KOPT-K1 (cell line): ENCODE measurements around the gene NPIPB9.
A peak's percentile ranks its signal among the peaks of the same experiment; 100 is the strongest.
"Not testable (repeated sequence)": the region's sequence is repeated elsewhere in the genome, so short reads cannot be mapped to it uniquely, and the experiment has no call there.

Experiments used
- H3K27ac ChIP-seq: fragments of 200-600 bp; sonication (generic); 2 replicates; pipeline ENCODE4 v1.5.1; 2016; ENCODE audit warnings: antibody characterized with exemption, mild to moderate bottlenecking, low read depth, low read length; ENCODE audit not compliant: poor library complexity, severe bottlenecking
- H3K36me3 ChIP-seq: fragments of 200-600 bp; sonication (generic); 2 replicates; pipeline ENCODE4 v1.5.1; 2017; ENCODE audit warnings: antibody characterized with exemption, mild to moderate bottlenecking, low read length, moderate library complexity; ENCODE audit not compliant: insufficient read depth
- H3K9me3 ChIP-seq: fragments of 200-600 bp; sonication (generic); 2 replicates; pipeline ENCODE4 v1.5.1; 2017; ENCODE audit warnings: antibody characterized with exemption, low read length, mild to moderate bottlenecking; ENCODE audit not compliant: insufficient read depth, poor library complexity, severe bottlenecking

The NPIPB9 gene

DNA sequence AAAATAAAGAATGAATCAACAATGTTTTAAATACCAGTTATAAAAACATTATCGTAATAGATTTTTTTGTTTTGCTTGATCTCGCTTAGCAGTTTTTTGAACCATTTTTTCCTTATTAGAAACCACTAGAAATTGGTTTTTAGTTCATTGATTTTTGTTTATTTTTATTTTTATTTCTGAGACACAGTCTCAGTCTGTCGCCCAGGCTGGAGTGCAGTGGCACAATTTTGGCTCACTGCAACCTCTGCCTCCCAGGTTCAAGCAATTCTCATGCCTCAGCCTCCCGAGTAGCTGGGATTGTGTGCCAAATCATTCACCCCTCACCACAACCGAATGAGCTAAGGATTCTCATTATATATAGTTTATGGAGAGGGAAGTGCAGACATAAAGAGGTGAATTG lies at the start of gene NPIPB9:
Gene NPIPB9, plus strand, starts transcription at position 301 of the 400 bp plus-strand sequence.
- not testable (repeated sequence) for H3K36me3 ChIP-seq, H3K27ac ChIP-seq, H3K9me3 ChIP-seq

DNA sequence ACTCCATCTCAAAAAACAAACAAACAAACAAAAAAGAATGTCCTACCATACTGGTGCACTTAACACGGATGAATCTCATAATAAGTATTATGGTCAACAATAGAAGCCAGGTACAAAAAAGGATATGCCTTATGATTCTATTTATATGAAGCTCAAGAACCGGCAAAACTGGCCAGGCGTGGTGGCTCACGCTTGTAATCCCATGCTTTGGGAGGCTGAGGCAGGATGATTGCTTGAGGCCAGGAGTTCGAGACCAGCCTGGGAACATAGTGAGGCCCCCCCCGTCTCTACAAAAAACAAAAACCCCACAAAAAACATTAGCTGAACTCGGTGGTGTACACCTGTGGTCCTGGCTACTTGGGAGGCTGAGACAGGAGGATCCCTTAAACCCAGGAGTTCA lies 47.3 kb upstream of the NPIPB9 start:
- not testable (repeated sequence) for H3K36me3 ChIP-seq, H3K9me3 ChIP-seq, H3K27ac ChIP-seq

DNA sequence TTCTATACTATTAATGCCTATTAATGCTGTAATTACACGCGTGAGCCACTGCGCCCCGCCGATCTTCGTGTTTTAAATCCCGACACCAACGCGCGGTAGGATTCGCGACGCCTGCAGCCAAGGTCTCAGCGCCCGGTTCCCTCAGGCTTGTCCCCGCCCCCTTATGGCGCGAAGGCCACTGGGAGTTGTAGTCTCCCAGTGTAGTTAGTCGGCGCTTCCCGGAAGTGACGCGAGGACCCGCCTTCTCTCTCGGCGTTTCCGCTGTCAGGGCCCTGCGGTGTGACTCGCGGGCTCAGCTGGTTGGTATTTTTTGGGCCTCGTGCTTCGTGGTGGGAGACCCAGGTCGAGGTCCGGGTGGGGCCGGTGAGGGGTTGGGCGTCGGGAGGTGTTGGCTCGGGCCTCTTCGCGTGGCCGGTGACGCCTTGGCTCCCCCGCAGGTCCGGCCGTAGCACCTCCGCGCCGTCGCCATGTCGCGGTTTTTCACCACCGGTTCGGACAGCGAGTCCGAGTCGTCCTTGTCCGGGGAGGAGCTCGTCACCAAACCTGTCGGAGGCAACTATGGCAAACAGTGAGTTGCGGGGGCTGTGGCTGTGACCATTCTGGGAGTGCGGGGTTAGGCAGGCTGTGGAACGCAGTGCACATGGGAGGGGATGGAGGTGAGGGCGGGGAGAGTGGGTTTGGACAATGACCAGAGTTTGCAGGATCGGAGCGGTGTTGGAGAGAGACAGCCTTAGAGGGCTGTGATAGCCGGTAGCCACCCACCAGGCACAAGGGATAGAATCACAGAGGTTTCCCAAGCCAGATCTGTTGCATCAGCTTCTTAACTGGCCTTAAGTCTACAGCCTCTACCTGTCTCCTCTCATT lies 40.1 kb upstream of the NPIPB9 start, which contains the start of gene EIF3C:
Gene EIF3C, plus strand, starts transcription at position 245 of the 864 bp plus-strand sequence. Its CDS starts 223 bp downstream, at position 468.
- not testable (repeated sequence) for H3K36me3 ChIP-seq, H3K27ac ChIP-seq, H3K9me3 ChIP-seq

DNA sequence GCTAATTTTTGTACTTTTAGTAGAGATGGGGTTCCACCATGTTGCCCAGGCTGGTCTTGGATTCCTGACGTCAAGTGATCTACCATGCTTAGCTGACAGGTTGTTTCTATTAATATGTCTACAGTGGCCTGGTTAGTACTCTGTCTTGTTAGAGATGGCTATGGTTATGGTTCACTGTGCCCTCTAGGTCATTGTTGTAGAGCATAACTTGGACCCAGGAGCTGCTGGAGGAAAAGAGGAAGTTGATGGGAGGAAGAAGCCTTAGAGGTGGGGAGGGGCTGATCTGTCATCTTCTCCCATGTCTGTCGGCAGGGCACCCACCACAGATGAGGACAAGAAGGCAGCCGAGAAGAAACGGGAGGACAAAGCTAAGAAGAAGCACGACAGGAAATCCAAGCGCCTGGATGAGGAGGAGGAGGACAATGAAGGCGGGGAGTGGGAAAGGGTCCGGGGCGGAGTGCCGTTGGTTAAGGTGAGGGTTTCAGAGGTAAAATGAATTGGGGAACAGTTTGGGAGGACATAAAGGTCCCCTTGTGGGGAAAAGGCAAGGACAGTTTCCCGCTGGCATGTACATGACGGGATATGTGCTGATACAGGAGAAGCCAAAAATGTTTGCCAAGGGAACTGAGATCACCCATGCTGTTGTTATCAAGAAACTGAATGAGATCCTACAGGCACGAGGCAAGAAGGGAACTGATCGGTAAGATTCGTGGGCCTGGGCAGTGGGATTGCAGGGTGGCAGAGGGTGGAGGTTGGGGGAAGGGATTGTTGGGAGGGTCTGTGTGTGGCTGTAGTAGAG lies 28.5 kb upstream of the NPIPB9 start:
- not testable (repeated sequence) for H3K36me3 ChIP-seq, H3K27ac ChIP-seq, H3K9me3 ChIP-seq

DNA sequence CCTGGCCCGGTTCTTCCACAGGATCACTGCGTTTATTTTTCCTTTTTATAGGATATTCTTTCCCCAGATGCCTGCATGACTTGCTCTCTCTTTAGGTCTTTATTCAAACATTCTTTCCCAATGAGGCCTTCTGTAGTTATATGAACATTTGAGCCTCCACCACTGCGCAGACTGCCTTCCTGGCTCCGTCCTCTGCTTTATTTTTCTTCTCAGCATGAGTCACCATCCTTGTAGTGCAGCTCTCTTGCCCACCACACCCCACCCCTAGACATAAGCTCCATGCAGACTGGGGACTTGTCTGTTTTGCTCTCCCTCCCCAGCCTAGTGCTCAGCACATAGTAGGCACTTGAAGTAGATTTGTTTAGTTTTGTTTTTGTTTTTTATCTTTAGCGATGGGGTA lies 20.3 kb upstream of the NPIPB9 start:
- H3K36me3 ChIP-seq, H3K9me3 ChIP-seq, H3K27ac ChIP-seq: not testable (repeated sequence)

DNA sequence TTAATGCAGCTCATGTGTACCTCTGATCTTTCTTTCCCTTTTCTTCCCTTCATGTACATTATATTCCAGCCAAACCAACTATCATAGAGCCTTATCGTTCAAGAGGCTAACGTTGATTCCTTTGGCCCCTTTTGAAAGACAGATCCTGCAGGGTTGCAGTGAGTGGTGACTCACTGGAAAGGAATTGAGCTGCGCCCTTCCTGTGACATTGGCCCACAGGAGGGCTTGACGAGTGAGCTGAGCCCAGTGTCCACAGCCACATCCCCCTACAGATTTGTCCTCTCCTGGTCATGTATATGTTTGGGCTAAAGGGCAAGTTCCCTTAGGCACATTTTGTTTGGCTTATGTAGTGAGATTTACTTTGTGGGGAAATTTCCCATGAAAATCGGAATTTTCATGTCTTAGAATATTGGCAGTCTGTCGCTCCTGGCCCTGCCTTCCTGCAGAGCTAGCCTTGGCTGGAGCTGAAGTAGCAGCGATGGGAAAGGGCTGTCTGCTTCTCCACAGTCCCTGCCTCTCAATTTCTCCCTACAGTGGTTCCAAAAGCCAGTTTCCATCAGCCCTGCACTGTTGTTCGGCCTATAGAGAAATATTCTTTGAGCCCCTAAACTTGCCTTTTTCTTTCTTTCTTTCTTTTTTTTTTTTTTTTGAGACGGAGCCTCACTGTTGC lies 19.0 kb upstream of the NPIPB9 start:
- H3K36me3 ChIP-seq, H3K27ac ChIP-seq, H3K9me3 ChIP-seq: not testable (repeated sequence)

DNA sequence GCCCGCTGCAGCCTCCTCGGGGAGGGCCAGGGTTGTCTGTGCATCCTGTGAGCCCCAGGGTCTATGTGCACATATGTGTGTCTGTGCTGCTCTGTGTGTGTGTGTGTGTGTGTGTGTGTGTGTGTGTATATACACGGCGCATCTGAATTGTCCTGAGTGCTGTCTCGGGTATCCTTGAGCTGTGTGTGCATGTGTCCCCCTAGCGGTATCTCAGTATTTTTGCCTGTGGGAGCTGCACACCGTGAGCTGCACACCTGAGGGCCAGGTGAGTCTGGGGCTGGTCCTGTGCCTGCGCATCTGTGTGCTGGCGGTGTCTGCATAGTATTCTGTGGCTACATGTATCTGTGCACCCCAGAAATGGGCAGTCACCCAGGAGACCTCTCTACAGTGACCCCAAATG lies 11.8 kb upstream of the NPIPB9 start:
- H3K27ac ChIP-seq, H3K9me3 ChIP-seq: not testable (repeated sequence)

DNA sequence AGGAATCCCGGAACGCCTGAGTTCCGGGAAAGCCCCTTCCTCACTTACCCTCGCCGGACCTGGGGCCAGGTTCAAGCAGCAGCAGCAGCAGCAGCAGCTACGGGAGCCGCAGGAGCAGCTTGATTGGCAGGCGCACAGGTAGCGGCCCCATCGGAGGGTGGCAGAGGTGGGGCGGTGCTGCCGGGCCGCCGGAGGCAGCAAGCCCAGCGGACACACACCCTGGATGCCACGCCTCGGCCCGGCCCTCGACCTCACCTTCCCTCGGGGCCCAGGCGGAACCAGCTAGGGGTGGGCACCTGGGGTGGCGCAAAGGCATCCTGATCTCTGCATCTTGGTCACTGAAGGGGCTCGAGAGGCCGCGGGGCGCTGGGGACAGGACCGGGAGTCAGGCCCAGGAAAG lies 11.0 kb upstream of the NPIPB9 start:
- not testable (repeated sequence) for H3K36me3 ChIP-seq, H3K9me3 ChIP-seq, H3K27ac ChIP-seq

More for the DNA sequence above, 11.8 kb upstream of the NPIPB9 start:
- not testable (repeated sequence) for H3K36me3 ChIP-seq

DNA sequence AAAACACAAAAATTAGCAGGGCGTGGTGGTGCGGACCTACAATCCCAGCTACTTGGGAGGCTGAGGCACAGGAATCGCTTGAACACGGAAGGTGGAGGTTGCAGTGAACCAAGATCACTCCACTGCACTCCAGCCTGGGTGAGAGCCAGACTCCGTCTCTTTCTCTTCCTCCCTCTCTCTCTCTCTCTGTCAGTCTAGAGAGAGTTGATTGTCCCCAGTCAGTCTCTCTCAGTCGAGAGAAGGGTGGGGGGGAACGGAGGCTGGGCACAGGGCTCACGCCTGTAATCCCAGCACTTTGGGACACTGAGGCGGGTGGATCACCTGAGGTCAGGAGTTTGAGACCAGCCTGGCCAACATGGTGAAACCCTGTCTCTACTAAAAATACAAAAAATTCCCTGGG lies 10.3 kb upstream of the NPIPB9 start:
- not testable (repeated sequence) for H3K9me3 ChIP-seq, H3K27ac ChIP-seq, H3K36me3 ChIP-seq

DNA sequence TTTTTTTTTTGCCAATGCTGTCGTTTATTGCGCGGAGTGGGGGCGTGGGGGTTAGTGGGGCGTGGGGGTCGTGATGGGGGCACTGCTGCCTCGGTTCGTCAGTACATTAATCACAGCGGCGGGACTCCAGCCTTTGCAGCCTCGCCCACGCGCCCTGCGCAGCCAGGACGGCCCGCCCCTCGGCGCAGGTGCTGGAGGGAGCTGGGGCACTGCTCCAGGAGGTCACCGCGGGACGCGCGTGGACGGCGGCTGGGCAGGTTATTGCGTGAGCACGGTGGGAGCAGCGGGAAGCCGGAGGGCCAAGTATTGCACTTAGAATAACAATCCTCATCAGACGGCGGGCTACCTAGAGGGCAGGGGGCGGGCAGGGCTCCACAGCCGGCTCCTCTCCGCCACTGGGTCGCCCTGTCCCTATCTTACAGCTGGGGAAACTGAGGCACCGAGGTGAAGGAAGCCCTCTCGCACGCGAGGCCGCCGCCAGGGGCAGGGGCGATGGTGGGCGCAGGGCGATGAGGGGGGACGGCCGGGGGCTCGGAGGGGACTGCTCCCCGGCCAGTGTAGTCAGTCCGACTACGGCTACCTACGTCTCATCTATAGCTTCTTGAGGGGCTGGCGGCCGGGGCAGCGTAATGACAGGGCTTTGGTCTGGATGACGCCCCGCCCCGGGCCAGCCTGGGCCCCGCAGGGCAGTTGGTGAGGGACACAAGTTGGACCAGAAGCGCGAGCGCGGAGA lies 4.8 kb upstream of the NPIPB9 start:
- H3K27ac ChIP-seq, H3K9me3 ChIP-seq, H3K36me3 ChIP-seq: not testable (repeated sequence)

DNA sequence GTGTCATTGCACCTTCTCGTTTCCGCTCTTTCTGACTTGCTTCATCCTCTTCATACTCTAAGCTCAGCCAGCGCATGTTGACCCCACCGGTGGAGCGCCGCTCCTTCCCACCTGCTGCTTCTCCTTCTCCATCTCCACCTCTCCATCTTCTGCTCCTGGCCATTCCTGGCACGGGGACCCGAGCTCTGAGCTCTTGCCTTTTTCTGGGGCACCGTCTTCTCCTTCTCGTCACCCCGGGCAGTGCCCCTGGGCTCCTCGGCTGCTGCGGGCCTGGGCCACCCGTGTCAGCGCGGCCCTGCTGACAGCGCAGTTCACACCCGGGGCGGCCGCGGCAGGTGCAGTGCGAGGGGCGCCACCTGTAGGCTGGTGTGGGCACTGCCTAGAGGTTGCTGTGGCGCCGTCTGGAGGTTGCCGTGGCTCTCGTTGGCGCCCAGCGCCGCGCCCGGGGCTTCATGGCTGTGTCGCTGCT lies 1.6 kb upstream of the NPIPB9 start:
- H3K27ac ChIP-seq = peak overlapping the region; percentile 34
- H3K9me3 ChIP-seq, H3K36me3 ChIP-seq: not testable (repeated sequence)

DNA sequence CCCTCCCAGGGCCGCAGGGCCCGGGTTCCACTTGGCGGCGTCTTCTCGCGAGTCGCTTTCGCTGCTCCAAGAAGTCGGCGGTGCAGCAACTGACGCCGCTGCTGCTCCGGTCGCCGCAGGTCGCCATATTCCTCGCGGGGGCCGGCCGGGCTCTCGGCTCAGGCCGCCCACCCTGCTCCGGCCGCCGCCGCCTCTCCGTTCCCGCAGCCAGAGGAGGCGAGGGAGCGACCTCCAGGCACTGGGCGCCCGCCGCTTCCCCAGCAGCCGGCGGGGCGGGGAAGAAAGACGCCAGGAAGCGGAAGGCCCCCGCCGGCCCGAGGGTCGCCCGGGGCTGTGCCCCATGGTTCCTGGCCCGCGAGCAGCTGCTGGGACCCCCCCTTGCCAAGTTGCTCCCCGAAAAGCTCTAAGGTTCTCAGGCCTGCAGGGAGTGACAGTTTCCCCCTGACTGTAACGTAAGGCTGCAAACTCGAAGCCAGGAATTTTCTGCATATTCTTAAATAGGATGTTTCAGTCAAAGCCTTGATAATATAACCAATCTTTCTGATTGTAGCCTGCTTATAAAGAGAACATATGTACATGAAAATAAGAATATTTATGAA lies 1.0 kb upstream of the NPIPB9 start:
- not testable (repeated sequence) for H3K9me3 ChIP-seq, H3K36me3 ChIP-seq, H3K27ac ChIP-seq

DNA sequence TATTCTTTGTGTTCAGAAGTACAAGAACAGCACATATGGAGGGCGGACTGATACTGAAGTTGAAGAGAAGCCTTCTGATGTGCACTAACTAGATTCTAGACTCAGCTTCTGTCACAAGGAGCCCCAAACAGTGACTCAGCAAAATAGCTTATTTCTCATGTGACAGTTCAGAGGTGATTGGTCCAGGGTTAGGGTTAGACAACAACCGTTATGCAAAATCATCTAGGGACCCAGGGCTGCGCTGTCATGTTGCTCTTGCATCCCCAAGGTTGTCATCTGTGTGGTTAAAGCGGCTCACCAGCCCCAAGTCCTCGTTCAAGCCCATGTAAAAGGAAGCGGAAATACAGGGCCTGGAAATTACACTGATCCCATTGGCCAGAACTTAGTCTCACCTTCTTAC lies 30.1 kb downstream of the NPIPB9 start:
- not testable (repeated sequence) for H3K27ac ChIP-seq

DNA sequence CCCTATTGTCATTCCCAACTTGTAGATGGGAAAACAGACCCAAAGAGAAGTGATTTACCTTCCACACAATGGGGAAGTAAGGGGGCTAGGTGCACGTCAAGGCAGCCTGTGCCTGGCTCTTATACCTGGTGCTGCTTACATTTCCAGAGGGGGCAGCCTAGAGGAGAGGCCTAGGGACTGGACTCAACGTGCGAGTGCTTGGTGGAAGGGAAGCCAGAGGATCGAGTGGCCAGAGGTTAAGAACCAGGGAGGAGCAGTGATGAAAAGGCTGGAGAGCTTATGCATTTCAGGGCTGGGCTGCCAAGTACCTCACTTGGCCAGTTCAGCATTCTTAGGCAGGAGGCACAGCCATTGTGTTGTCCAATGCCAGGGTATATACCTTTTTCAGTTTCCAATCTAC lies 30.8 kb downstream of the NPIPB9 start:
- not testable (repeated sequence) for H3K36me3 ChIP-seq, H3K27ac ChIP-seq, H3K9me3 ChIP-seq

More for the DNA sequence above, 30.1 kb downstream of the NPIPB9 start:
- H3K9me3 ChIP-seq, H3K36me3 ChIP-seq: not testable (repeated sequence)
